Ishikawa (cell line): ENCODE data around the gene ZNF774.

Source experiments
- CEBPB ChIP-seq: IDR thresholded peaks from 2 replicates; pipeline ENCODE4 v1.6.1; 2012
- CREB1 ChIP-seq: IDR thresholded peaks from 2 replicates; pipeline ENCODE4 v1.6.1; 2012; ENCODE audit warnings: low read depth
- EGR1 ChIP-seq: IDR thresholded peaks from 2 replicates; pipeline ENCODE4 v1.6.1; 2012
- EP300 ChIP-seq: IDR thresholded peaks from 2 replicates; pipeline ENCODE4 v1.6.1; 2012; ENCODE audit warnings: borderline replicate concordance
- FOXM1 ChIP-seq: IDR thresholded peaks from 2 replicates; pipeline ENCODE4 v1.6.1; 2012; ENCODE audit warnings: low read depth, borderline replicate concordance
- MAX ChIP-seq: IDR thresholded peaks from 2 replicates; pipeline ENCODE4 v1.6.1; 2012
- NFIC ChIP-seq: IDR thresholded peaks from 2 replicates; pipeline ENCODE4 v1.6.1; 2012
- RAD21 ChIP-seq: IDR thresholded peaks from 2 replicates; pipeline ENCODE4 v1.6.1; 2012; ENCODE audit warnings: low read depth
- REST ChIP-seq: IDR thresholded peaks from 2 replicates; pipeline ENCODE4 v1.6.1; 2012; ENCODE audit warnings: low read depth, mild to moderate bottlenecking
- TAF1 ChIP-seq: IDR thresholded peaks from 2 replicates; pipeline ENCODE4 v1.6.1; 2012; ENCODE audit warnings: low read depth, mild to moderate bottlenecking
- TCF12 ChIP-seq: IDR thresholded peaks from 2 replicates; pipeline ENCODE4 v1.6.1; 2012; ENCODE audit warnings: low read depth
- TEAD4 ChIP-seq: IDR thresholded peaks from 2 replicates; pipeline ENCODE4 v1.6.1; 2012
- USF1 ChIP-seq: IDR thresholded peaks from 2 replicates; pipeline ENCODE4 v1.6.1; 2012
- YY1 ChIP-seq: IDR thresholded peaks from 2 replicates; pipeline ENCODE4 v1.6.1; 2012; ENCODE audit warnings: low read depth
- ZBTB7A ChIP-seq: IDR thresholded peaks from 2 replicates; pipeline ENCODE4 v1.6.1; 2012; ENCODE audit warnings: low read depth

ZNF774 gene

GRCh38 chr15:90338532-90338931 lies 13.6 kb upstream of the ZNF774 start:
- TF ChIP-seq TEAD4 = no peak
- TF ChIP-seq EP300 = no peak
- no peak for TF ChIP-seq REST
- TF ChIP-seq ZBTB7A = no peak
- no peak for TF ChIP-seq RAD21
- no peak for TF ChIP-seq YY1
- TF ChIP-seq CEBPB = no peak
- TF ChIP-seq TAF1 = no peak
- no peak for TF ChIP-seq MAX
- TF ChIP-seq FOXM1 = no peak
- no peak for TF ChIP-seq TCF12
- TF ChIP-seq CREB1 = no peak
- no peak for TF ChIP-seq USF1
- TF ChIP-seq EGR1 = no peak
- no peak for TF ChIP-seq NFIC

GRCh38 chr15:90340345-90340744 lies 11.7 kb upstream of the ZNF774 start:
- peak; percentile 53 for TF ChIP-seq RAD21
- no peak for TF ChIP-seq REST
- no peak for TF ChIP-seq CREB1
- no peak for TF ChIP-seq TCF12

GRCh38 chr15:90343302-90343790 lies 8.7 kb upstream of the ZNF774 start:
- TF ChIP-seq EGR1 (no peak), NFIC (no peak), REST (no peak)

- no peak for TF ChIP-seq MAX
- TF ChIP-seq EP300 = no peak
- no peak for TF ChIP-seq TEAD4
- no peak for TF ChIP-seq NFIC
- no peak for TF ChIP-seq CREB1
- TF ChIP-seq RAD21 = no peak
- no peak for TF ChIP-seq REST
- no peak for TF ChIP-seq EGR1
These were observed 7.4 kb upstream of the ZNF774 start for GRCh38 chr15:90344662-90345061.
